Psoas muscle (tissue), 8 donors: ENCODE data around the gene ZBTB7C. TPM values are rescaled to one million over a fixed set of nuclear protein-coding genes. Genes with fewer than 3 reads are reported as not detected.

Source experiments
- ATAC-seq, 4 donors: fragments of 200-7000 bp; cut with Tn5 transposase; one replicate each; pipeline ENCODE4 v1.9.1; 2020; ENCODE audit warnings: moderate library complexity in 3 of 4, mild to moderate bottlenecking in 2 of 4
- DNase-seq, 2 donors: peaks; one replicate each; pipeline ENCODE4 v3.0.0-alpha.2; 2020
- H3K27ac ChIP-seq: fragments of 200-600 bp; one replicate; pipeline ENCODE4 v1.8.0; 2022
- H3K27me3 ChIP-seq, 3 donors: fragments of 200-600 bp in 1 of 3; one replicate each; pipeline versions ENCODE4 v1.6.1 to v1.8.0; 2013 to 2022; ENCODE audit warnings: low read length in 2 of 3, mild to moderate bottlenecking in 2 of 3, moderate library complexity in 1 of 3; ENCODE audit not compliant: insufficient read depth in 3 of 3
- H3K36me3 ChIP-seq, 2 donors: fragments of 200-600 bp in 1 of 2; one replicate each; pipeline versions ENCODE4 v1.6.1 to v1.8.0; 2013 to 2022; ENCODE audit warnings: low read depth in 1 of 2, mild to moderate bottlenecking in 1 of 2, moderate library complexity in 1 of 2; ENCODE audit not compliant: insufficient read depth in 1 of 2
- H3K4me1 ChIP-seq: fragments of 200-600 bp; one replicate; pipeline ENCODE4 v1.8.0; 2022
- H3K4me3 ChIP-seq: fragments of 200-600 bp; one replicate; pipeline ENCODE4 v1.8.0; 2022; ENCODE audit warnings: mild to moderate bottlenecking
- H3K9me3 ChIP-seq: fragments of 200-600 bp; one replicate; pipeline ENCODE4 v1.8.0; 2022
- WGBS, 3 donors: extraction: QIAGEN DNeasy Blood & Tissue Kit; methylation state at CpG; one replicate each; pipeline versions ENCODE4 v1.1.6 to v1.1.7; 2013; 5-methylcytosine and 5-hydroxymethylcytosine counted together
- intact Hi-C, 2 donors: fragments of 100-400 bp; cut with DNase I; formaldehyde crosslinking; loops; one replicate each; pipeline versions ENCODE4 v1.11.0 to v1.14.2; 2022
- polyA plus RNA-seq, 3 donors: library from polyadenylated mRNA; stranded (reverse); fragments of 200-250 nt; gene quantifications; one replicate each; pipeline ENCODE4 v1.2.3, GENCODE V29; 2013
- total RNA-seq, 4 donors: library from RNA; stranded (reverse); fragmentation: NEBNext Ultra II Directional in 2 of 4; extraction: Animal tissue kit (Norgen Biotek cat#: 25700) in 2 of 4; gene quantifications; one replicate each; pipeline versions ENCODE4 v1.2.1 to v1.2.4, GENCODE V29; 2021 to 2023
- TF ChIP-seq, protein P1 (sequence below): fragments of 200-600 bp; IDR thresholded peaks from one replicate; pipeline ENCODE4 v1.8.0; 2022; ENCODE audit warnings: antibody characterized with exemption
- donor health status: healthy with polysubstance abuse.
- donor health status: DM: no; HTN: no; CAD: no; lungs with moderate emphysema.
- donor health status: Bipolar disorder and iron deficiency.
- donor health status: healthy.
- donor health status: DM: yes; HTN: yes; CAD: no.
- donor health status: DM: no; HTN: no; CAD: no.
- donor health status: DM: no; HTN: no; CAD: no.
- donor health status: DM: yes; HTN: yes; CAD: no.

ZBTB7C gene
- total and polyA plus RNA-seq, 7 donors: 0.34 to 2.9 (median 0.78) TPM

DNA sequence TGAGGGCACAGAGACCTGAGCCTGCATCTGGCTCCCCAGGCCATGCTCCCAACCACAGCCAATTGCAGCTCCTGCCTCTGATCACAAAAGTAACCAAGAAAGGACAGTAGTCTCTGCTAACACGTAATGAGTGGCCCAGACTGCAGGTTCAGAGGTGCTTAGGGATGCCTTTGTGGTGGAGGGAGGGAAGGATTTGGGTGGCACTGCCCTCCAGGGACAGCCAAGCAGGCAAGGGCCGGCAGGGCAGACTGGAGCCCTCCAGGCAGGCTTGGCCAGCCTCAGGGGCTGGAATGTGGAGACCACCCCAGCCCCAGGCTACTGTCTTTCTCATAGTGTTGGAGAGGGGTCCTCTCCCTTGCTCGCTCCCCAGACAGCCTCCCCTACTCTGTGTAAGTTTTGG lies 364.2 kb downstream of the ZBTB7C start:
- ATAC-seq (no peak), DNase-seq (no peak)
- peaks cover 6% of the 10 kb centered on the region for H3K9me3 ChIP-seq
- no peaks in the 10 kb centered on the region for H3K36me3 ChIP-seq
- H3K27me3 ChIP-seq: peaks cover 0 to 2% (median 0%) of the 10 kb centered on the region in 3 donors
- H3K4me1 ChIP-seq: no peaks in the 10 kb centered on the region
- H3K4me3 ChIP-seq: no peak overlapping the region
- H3K27ac ChIP-seq: no peak overlapping the region
- TF ChIP-seq, protein P1, sequence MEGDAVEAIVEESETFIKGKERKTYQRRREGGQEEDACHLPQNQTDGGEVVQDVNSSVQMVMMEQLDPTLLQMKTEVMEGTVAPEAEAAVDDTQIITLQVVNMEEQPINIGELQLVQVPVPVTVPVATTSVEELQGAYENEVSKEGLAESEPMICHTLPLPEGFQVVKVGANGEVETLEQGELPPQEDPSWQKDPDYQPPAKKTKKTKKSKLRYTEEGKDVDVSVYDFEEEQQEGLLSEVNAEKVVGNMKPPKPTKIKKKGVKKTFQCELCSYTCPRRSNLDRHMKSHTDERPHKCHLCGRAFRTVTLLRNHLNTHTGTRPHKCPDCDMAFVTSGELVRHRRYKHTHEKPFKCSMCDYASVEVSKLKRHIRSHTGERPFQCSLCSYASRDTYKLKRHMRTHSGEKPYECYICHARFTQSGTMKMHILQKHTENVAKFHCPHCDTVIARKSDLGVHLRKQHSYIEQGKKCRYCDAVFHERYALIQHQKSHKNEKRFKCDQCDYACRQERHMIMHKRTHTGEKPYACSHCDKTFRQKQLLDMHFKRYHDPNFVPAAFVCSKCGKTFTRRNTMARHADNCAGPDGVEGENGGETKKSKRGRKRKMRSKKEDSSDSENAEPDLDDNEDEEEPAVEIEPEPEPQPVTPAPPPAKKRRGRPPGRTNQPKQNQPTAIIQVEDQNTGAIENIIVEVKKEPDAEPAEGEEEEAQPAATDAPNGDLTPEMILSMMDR: no peak
- intact Hi-C loops: no loop called here
- WGBS, 3 donors: 89 to 100% (median 94%) methylated on average over 3 of the region's 3 CpGs

DNA sequence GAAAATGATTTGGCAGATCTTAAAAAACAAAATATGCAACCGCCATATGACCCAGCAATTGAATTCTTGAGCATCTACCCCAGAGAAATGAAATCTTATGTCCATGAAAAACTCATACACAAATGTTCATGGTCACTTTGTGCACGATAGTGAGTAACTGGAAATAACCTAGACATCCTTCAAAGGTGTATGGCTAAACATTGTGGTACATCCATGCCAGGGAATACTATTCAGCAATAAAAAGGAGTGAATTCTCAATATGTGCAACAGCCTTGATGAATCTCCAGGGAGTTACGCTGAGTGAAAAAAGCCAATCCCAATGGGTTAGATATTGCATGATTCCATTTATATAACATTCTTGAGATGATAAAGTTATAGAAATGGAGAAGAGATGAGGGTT lies 366.0 kb downstream of the ZBTB7C start:
- no peaks in the 10 kb centered on the region for H3K36me3 ChIP-seq
- 83 to 100% (median 96%) methylated on average over 3 of the region's 3 CpGs for WGBS, 3 donors

DNA sequence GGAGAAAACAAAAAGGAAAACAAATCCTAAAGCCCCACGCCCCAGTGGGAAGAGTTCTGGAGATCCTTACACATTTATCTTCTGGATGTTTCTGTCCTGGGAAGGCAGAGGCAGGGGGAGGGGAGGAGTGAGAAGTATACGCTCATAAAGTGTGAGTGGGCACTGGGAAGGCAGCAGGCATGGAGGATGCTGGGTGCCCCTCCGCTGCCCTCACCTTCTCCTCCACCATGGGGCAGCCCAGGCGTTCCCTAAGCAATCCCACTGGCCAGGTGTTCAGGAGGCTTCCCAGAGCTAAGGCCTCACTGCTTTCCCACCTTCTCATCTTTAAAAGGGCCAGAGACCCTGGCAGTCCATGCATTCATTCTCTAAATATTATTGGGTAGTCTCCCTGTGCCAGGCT lies 366.8 kb downstream of the ZBTB7C start:
- intact Hi-C loops: no loop called here
- ATAC-seq (no peak), DNase-seq (no peak)
- peaks cover 0 to 2% (median 0%) of the 10 kb centered on the region in 3 donors for H3K27me3 ChIP-seq
- no peaks in the 10 kb centered on the region for H3K4me1 ChIP-seq
- no peaks in the 10 kb centered on the region for H3K36me3 ChIP-seq
- peaks cover 6% of the 10 kb centered on the region for H3K9me3 ChIP-seq
- H3K27ac ChIP-seq: no peak overlapping the region
- WGBS, 3 donors: 84 to 89% (median 88%) methylated on average over 4 of the region's 4 CpGs
- TF ChIP-seq, protein P1: no peak
- H3K4me3 ChIP-seq: no peak overlapping the region

More for the DNA sequence above, 366.0 kb downstream of the ZBTB7C start:
- intact Hi-C loops: no loop called here
- peaks cover 0 to 2% (median 0%) of the 10 kb centered on the region in 3 donors for H3K27me3 ChIP-seq
- peaks cover 6% of the 10 kb centered on the region for H3K9me3 ChIP-seq
- no peak overlapping the region for H3K4me3 ChIP-seq
- no peak for DNase-seq
- H3K27ac ChIP-seq: no peak overlapping the region
- no peaks in the 10 kb centered on the region for H3K4me1 ChIP-seq
- ATAC-seq: no peak
- TF ChIP-seq, protein P1: no peak

DNA sequence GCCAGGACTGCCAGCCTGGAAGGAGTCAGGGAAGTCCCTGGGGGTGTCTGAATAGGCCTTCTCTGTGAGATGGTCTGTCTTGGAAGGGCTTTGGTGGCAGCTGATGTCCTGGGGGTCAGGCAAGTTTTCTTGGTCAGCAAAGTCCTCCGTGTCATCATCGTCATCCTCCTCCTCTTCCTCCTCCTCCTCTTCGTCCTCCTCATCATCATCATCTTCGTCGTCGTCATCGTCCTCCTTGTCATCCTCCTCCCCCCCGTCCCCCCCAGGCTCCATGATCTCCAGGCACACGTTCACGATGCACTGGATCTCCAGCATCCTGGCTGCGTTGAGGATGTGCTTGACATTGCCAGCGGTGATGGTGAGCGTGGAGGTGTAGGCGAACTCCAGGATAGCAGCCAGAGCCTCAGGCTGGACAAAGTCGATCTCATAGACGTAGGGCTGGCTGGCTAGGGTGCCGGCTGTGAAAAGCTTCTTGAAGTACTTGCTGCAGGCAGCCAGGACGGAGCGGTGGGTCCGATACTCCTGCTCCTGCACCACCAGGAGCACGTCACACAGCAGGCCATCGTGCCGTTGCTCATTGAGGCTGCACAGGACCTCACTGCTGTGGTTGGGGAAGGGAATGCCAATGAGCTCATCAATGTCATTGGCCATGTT lies 368.6 kb downstream of the ZBTB7C start:
- ATAC-seq (no peak), DNase-seq (no peak)
- TF ChIP-seq, protein P1: no peak
- 95 to 96% (median 95%) methylated on average over 23 of the region's 23 CpGs for WGBS, 3 donors
- H3K4me3 ChIP-seq: no peak overlapping the region
- no peaks in the 10 kb centered on the region for H3K36me3 ChIP-seq
- peaks cover 0 to 2% (median 0%) of the 10 kb centered on the region in 3 donors for H3K27me3 ChIP-seq
- H3K27ac ChIP-seq: no peak overlapping the region
- intact Hi-C loops: no loop called here
- no peaks in the 10 kb centered on the region for H3K4me1 ChIP-seq
- peaks cover 2% of the 10 kb centered on the region for H3K9me3 ChIP-seq

DNA sequence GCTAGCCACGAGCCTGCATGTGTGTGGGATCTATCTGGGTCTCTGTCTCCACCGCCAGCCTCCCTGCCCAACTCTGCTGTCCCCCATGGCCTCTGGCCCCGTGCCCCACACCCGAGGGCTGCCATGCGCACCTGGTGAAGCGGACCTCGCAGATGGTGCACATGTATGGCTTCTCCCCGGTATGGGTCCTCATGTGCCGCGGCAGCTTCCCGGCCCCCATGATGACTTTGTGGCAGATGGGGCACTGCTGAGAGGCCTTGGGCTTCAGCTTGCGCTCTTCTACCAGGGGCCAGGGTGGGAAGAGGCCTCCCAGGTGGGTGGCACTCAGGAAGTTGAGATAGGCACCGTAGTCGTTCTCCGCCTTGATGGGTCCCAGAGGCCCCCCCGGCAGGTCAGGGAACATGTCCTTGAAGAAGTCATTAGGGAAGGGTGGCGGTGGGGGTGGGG lies 369.4 kb downstream of the ZBTB7C start:
- TF ChIP-seq, protein P1: no peak
- Histone ChIP-seq H3K4me3 (no peak overlapping the region), H3K9me3 (no peaks in the 10 kb centered on the region), H3K27ac (no peak overlapping the region), H3K36me3 (no peaks in the 10 kb centered on the region), H3K27me3 (no peaks in the 10 kb centered on the region), H3K4me1 (no peaks in the 10 kb centered on the region)
- DNase-seq (no peak), ATAC-seq (peak in 1 of 4 donors; percentile 11)
- WGBS, 3 donors: 94 to 96% (median 95%) methylated on average over 17 of the region's 17 CpGs
- intact Hi-C loops: no loop called here
